ENCODE data around the gene GADD45B.

- no peak for TF ChIP-seq JUND (IDR thresholded peaks at IDR 0.05)
- no peak for TF ChIP-seq CTCF (IDR thresholded peaks at IDR 0.05 in 2 of 3, conservative IDR thresholded peaks at IDR 0.05 in 1 of 3; ENCODE audit: borderline replicate concordance in 1 of 3, insufficient read depth in 1 of 3, low read depth in 2 of 3, low read length in 2 of 3)
- TF ChIP-seq POLR2A (IDR thresholded peaks at IDR 0.05; ENCODE audit: borderline replicate concordance, extremely low read depth, insufficient read depth, insufficient read length): no peak
- no peak for TF ChIP-seq ZBTB33 (IDR thresholded peaks at IDR 0.05; ENCODE audit: extremely low read depth, insufficient replicate concordance, low read length)
- TF ChIP-seq EZH2 (IDR thresholded peaks at IDR 0.05): no peak
Measured at GRCh38 chr19:2511570-2511969, 35.6 kb downstream of the GADD45B start.

All from HCT116 (cell line).